GM18907 (cell line): Measurements from ENCODE around the gene EIF5AL1.
"Not testable (repeated sequence)": the region's sequence is repeated elsewhere in the genome, so short reads cannot be mapped to it uniquely, and the experiment has no call there.

ENCODE experiments used
- ATAC-seq: cut with Tn5 transposase; IDR thresholded peaks from one replicate; pipeline ENCODE4 v1.9.1; 2021; ENCODE audit warnings: mild to moderate bottlenecking, moderate library complexity; ENCODE audit not compliant: unreplicated experiment

EIF5AL1 gene

DNA sequence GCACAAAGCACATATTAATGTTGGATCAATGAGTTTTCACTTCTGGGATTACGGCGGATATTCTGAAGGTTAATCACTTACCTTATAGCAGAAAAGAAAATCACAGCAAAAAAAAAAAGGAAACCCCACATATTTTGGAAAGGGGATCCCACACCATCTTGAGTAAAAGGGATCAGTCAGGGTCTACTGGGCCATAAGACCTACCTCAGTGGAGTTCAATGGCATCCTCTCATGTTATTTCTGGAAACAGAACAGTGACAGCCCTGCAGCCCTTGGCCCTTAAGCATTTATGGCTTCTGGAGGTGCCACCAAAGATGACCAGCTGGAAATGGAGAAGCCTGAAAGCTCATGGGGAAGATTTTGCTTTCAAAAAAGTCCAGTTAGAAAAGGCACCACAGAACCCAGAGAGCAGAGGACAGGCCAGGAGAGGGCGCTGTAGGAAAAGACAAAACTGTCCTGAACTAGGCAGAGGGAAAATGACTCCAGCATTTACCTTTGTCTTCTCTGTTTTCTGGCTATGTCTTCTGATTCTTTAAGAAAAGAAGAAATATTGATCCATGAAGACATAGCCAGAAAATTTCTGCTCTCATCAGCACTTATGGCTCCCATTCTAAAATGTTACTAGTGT lies 2.9 kb upstream of the EIF5AL1 start:
- not testable (repeated sequence) for ATAC-seq

DNA sequence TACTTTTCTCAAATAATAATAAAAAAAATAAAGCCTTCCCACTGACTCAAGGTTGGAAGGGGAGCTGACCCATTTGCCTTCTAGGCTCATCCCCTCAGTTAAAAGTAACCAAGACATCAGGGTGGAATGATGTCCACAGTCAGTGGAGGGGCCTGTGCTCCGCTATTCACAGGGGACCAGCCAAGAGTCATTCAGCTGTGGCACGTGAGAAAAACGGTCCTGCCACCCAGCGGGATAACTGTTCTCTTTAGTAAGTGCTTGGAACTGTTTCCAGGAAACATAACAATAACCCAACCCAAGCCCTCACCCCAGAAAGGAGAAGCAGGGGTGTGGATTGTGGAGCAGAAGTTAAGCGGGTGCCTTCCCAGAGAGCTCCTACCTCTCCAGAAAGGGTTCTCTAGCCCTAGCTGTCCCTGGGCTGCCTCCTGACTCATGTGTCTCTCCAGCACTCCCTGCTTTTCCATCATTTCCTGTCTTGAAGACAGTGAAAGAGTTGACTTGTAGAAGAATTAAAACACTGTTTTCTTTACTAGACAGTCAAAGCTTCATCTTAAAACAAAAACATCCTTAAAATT lies 2.3 kb upstream of the EIF5AL1 start:
- ATAC-seq: not testable (repeated sequence)

DNA sequence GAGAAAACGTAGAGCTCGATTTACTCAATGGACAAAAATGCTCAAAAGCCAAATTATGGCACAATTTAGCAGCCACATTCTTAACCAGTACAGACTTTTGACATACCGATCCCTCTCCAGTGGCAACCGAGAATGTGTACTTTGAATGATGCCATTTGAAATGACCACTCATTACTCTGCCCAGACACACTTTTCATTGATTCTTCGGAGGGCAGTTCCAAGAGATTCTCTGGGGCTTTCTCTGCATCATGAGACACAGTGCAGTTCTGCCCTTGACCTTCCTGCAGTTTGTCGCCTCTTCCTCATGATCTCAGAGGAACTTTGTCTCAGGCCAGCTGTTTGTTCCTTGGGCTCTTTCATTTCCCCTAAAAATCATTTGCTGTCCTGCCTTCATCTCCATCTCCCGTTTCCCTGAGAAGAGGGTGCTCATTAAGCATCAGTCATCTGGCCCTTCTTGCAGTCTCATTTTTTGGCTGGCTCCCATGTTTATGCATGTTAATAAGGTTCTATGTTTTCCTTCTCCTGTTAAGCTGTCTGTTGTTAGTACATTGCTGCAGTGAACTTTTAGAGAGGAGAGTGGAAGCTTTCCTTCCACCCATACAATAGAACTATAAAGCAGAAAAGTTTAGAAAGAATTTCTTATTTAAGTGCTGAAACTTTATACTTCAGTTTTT lies 4.3 kb downstream of the EIF5AL1 start:
- not testable (repeated sequence) for ATAC-seq

DNA sequence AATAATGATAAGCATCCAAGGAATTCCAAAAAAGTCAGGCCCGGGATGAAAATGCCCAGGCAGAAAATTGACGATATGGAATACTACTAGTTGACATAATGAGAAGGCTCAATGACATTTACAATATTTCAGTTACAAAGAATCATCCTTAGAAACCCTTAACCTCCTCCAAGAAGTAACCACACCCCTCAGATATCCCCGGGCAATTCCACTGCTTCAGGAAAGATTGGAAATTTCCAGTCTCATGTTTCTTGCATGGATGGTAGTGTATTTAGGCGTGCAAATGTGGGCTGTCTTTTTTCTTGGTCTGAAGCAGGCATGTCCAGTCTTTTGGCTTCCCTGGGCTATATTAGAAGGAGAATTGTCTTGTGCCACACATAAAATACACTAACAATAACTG lies 5.2 kb downstream of the EIF5AL1 start:
- ATAC-seq: not testable (repeated sequence)

DNA sequence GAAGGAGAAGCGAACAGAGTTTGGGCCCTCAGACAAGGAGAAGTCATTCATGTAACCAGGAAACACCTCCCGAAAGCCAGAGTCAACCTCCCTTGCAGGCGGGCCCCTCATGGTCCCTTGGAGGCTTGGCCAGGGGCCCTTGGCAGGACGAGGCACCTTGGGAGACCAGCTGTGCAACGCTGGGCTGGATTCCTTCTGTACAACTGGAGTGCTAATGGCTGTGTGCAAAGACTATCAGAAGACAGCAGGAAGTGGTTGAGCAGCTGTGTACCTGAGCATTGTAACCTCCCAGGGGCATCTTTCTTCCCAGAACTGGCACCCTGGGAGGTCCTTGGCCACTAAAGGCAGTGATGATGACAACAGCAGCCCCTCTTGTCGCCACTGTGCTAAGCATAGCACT lies 9.4 kb downstream of the EIF5AL1 start:
- ATAC-seq: not testable (repeated sequence)

DNA sequence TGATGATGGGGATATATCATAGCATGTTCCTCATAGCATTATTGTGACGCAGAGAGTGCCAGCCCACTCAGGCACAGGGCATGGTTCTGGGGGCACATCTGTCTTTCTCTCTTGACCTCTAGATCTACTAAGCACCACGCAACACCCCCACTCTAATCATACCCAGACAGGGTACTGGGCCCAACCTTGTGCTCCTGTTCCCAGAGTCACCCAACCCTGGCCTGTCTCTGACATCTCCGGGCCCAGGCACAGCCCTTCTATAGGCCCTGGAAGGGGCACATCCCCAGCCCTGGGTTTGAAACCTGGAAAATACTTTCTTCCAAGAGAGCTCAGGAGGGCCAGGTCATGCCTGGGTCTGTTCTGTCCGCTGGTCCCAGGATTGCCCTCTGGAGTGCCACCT lies 10.1 kb downstream of the EIF5AL1 start:
- not testable (repeated sequence) for ATAC-seq

DNA sequence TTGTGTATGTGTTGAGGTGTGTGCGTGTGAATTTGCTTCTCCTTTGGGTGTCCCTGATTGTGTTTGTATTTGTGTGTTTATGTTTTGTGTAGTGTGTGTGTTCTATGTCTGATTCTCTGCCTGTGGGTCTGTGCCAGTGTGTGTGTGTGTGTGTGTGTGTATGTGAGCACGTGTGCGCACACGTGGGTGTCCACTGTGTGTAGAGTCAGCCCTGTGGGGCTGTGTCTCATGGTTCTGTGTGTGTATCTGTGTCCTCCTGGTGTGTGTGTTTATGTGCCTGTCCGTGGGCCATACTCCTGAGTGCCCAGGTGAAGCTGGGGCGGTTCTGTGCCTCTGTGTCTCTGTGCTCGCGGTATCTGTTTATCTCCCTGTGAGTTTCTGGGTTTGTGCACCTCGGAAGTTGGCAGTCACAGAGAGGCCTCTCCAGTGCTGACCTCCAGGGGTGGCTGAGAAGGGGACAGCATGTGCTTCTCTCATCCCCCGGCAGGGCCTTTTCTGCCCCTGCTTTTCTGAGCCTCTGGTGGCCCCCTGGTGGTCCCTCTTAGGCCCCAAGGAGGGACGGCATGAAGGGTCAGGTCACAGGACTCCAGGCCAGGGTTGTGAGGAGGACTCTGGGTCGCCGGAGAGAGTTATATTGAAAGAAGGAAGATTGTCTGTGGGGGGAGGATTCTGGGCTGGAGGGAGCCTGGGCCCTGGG lies 11.0 kb downstream of the EIF5AL1 start:
- not testable (repeated sequence) for ATAC-seq

DNA sequence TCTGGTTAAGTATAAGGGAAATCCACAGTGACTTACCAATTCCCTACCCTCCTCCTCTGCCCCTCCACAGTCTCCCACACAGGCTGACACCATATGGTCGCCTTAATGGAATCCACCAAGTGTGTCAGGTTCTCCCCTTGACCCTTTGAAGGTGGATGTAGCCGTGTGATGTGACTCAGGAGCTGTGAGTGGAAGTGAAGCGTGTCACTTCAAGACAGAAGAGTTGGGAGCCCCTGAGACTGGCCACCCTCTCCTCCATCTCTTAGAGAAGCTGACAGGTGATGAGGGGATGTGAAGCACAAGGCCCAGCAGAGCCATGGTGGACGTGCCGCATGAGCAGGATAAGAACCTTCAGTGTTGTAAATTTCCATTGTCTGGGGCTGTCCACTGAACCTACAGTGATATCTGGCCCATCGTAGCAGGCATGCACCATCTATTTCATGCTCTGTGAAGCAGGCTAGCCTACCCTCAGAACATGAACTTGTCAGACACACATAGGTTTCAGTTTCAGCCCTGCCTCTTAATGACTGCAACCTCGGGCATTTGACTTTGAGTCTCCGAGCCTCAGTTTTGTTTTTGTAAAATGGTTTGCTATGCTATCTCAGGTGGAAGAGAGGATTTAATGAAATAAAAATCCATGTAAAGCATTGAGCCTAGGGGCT lies 12.8 kb downstream of the EIF5AL1 start:
- ATAC-seq: peak; percentile 100

DNA sequence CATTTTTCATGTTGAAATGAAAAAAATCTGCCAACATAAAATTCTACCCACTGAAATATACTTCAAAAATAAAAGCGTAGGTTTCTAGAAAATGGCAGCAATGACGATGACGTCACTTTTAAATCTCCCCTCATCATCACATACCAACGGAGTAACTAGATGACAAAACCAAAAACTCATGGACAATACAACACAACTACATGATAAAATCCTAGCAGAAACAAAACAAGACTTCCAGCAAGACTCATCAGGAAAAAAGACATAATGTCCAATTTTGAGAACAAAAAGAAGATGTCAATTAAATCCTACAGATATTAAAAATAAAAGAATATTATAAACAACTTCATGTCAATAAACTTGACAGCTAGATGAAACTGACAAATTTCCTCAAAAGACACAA lies 15.9 kb downstream of the EIF5AL1 start:
- ATAC-seq: not testable (repeated sequence)

DNA sequence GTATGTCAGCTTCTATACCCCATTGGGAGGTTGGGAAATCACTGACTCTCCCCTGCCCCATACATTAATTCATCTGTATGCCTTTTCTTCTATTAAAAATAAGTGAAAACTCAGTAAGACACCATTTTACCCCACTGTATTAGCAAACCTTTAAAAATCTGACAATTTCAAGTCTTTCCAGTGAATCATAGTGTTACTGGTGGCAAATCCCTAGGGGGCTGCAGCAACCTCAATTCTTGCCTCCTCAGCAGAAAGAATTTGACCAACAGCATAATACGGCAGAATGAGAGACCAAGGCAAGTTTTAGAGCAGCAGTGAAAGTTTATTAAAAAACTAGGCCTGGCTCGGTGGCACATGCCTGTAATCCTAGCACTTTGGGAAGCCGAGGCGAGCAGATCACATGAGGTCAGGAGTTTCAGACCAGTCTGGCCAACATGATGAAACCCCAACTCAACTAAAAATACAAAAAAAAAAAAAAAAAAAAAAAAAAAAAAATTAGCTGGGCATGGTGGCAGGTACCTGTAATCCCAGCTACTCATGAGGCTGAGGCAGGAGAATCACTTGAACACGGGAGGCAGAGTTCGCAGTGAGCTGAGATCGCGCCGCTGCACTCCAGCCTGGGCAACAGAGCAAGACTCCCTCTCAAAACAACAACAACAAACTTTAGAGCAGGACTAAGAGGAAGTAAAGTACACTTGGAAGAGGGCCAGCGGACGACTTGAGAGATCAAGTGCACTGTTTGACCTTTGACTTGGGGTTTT lies 21.0 kb downstream of the EIF5AL1 start:
- not testable (repeated sequence) for ATAC-seq

DNA sequence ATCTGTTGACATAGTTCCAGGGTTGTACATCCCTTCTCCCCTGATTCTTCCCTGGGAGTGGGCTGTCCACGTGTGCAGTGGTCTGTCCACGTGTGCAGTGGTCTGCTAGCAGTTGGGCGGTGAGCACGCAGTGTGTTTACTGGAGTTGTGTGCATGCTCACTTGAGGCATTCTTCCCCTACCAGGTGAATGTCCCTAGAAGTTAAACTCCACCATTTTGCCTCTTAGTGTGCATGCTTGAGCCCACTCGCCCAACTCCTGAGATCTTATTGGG lies 21.5 kb downstream of the EIF5AL1 start:
- not testable (repeated sequence) for ATAC-seq

DNA sequence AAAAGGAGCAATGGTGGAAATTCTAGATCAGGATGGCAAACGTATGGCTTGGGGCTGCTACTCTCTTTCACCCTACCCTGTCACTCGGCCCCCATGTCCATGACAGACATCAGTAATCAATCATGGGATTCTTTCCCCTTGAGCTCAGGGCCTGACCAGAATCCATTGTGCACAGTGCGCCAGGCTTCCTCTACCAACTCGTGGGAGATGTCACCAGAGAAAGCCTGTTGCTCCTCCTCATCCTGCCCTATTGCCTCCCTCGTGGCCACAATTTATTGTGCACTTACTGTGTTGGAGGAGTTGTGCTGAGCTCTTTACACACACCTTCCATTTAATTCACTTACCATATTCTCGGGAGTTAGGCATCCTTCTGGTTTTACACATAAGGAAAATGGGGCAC lies 26.0 kb downstream of the EIF5AL1 start:
- not testable (repeated sequence) for ATAC-seq

DNA sequence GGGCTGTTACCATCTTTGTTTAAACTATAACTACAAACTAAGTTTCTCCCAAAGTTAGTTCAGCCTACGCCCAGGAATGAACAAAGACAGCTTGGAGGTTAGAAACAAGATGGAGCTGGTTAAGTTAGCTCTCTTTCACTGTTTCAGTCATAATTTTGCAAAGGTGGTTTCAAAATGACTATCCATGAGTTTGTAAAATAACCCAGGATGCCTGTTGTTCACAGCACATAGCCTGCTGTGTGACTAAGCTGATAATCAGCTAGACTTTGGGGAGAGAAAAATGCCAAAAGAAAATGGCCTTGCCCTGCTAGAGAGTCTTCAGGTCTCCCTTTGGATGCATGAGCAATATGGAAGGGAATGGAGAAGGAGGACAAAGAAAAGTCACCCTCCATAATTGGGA lies 28.6 kb downstream of the EIF5AL1 start:
- ATAC-seq: peak; percentile 93

DNA sequence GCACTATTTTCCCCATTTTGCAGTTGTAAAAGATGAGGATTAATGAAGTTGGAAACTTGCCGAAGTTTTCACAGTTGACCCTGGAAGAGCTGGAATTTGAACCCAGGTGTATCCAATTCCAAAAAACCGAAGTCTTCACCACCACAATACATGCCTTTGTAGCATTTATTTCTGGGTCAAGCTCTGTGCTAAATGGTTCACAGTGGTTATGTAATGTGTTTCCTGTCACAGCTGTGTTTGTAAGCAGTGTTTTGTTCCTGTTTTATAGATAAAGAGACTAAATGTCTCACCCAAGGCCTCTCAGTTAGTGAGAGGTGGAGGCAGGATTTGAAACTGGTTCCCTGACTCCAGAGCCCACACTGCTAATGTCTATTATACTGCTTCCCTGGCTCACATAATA lies 30.3 kb downstream of the EIF5AL1 start:
- no peak for ATAC-seq

DNA sequence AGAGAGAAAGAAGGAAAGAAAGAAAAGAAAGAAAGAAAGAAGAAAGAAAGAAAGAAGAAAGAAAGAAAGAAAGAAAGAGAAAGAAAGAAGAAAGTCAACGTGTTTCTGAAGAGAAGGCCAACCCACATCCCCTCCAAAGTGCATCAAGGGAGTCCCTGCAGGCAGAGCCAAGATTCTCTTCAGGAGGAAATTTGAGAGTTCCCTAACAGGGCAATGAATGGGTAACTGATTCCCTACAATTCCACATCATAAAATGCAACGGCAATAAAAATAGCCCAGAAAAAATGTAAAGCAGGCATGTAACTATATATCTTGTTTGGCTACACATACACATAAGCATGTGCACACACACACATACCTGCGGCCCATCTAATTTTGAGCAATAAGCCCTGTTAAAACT lies 32.1 kb downstream of the EIF5AL1 start:
- ATAC-seq: not testable (repeated sequence)

DNA sequence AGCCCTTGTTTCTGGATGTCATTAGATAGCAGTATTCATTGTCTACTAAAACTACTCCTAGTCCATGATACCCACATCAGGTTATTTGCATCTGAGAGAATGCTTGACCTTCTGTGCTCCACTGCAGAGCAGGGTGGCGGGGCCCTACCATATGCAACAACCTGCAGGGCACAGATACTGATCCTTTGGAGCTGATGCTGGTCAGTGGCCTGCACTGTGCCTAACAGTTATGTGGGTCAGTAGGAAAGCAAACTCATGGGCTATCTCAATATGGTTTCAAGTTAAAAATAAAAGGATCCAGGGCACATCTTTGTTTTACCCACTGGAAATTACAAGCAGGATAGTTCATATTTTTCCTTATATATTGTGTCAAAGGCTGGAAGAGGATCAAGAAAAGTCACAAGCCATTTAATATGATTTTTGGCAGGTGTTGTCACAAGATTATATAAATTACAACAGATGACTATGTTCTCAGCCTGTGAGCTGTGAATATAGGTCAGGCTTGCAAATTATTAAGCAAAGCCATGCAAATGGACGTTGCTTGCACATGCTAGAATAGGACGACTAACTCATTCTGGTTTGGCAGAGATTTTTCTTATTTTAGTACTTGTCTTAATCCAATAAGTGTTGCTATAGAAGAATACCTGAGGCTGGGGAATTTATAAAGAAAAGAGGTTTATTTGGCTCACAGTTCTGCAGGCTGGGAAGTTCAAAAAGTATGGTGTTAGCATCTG lies 32.8 kb downstream of the EIF5AL1 start:
- not testable (repeated sequence) for ATAC-seq

DNA sequence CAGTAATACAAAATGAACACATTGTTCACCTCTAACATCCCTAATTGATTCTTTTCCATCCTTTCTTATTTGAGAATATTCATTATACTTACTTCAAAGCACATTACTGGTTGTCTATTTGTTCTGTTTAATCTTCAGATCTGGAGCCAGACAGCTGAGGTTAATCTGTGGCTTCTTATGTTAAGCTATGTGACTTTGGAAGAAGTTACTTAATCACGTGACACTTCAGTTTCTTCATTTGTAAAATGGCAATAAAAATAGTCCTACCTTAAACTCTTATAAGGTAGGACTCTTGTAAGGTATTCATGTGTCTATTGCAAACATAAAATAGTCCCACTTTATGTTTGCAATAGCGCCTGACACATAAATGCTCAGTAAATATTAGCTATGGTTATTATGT lies 34.8 kb downstream of the EIF5AL1 start:
- ATAC-seq: not testable (repeated sequence)

DNA sequence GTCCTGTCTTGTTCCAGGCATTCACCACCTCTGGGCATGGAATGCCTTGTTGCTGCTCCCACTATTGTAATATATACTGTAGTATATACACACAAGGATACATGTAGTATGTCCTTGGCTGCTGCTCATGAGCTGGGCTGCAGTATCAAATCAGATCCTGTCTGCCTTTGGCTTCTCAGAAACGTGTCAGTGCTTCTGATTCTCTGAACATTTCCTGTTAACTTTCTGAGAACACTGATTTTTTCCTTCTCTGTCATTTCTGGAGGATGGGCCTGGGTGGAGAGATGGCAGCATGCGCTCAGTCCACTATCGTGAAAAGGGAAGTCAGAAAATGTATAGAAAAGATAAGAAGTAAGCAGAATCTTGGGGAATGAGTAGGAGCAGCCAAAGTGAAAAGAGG lies 35.6 kb downstream of the EIF5AL1 start:
- no peak for ATAC-seq

DNA sequence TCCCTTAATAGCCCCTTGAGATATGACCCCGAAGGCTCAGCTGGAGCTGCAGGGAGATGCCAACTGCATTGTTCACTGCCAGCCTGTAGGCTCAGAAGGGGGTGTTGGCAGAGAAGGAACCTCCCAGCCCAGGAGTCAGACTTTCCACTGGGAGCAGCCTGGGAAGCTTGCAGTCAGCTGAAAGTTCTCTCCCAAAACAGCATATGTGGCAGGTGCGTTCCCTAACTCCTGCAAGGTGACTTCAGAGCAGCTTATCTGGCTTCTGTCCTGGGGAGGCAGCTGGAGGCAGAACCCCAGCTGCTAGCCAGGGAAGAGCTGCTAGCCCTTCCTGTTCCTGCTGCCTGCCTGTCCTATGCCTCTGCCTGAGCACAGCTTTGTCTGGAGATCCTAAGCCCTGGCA lies 39.8 kb downstream of the EIF5AL1 start:
- no peak for ATAC-seq
